HS-27A (cell line): ENCODE results near the gene IQUB.
"Not testable (repeated sequence)": the region's sequence is repeated elsewhere in the genome, so short reads cannot be mapped to it uniquely, and the experiment has no call there.

Source experiments
- DNase-seq: peaks from one replicate; pipeline ENCODE4 v3.0.0-alpha.2; 2012; ENCODE audit warnings: low read depth, missing footprints

Gene IQUB

GRCh38 chr7:123415625-123416024 lies 118.8 kb downstream of the IQUB start:
- DNase-seq: no peak

- DNase-seq: no peak
Measured at GRCh38 chr7:123410273-123410904, 124.0 kb downstream of the IQUB start.

- not testable (repeated sequence) for DNase-seq
Measured at GRCh38 chr7:123407951-123408350, 126.4 kb downstream of the IQUB start.
